Gastroesophageal sphincter (tissue), 4 donors: ENCODE results near the gene PIGP. TPM values are rescaled to one million over a fixed set of nuclear protein-coding genes. Genes with fewer than 3 reads are reported as not detected.

Source experiments
- ATAC-seq: fragments of 150-250 bp; one replicate; pipeline ENCODE4 v1.9.1; 2016; ENCODE audit warnings: mild to moderate bottlenecking, moderate library complexity
- H3K27ac ChIP-seq, 4 donors: fragments of 200-600 bp; sonication (generic) in 3 of 4; 1 replicate in 3 of 4; 2 replicates in 1 of 4; pipeline ENCODE4 v1.5.1; 2016 to 2019
- H3K27me3 ChIP-seq: fragments of 200-600 bp; sonication (generic); one replicate; pipeline ENCODE4 v1.5.1; 2019
- H3K36me3 ChIP-seq, 2 donors: fragments of 200-600 bp; sonication (generic); one replicate each; pipeline ENCODE4 v1.5.1; 2019; ENCODE audit warnings: control low read depth in 1 of 2
- H3K4me1 ChIP-seq, 3 donors: fragments of 200-600 bp; sonication (generic); 1 replicate in 2 of 3; 2 replicates in 1 of 3; pipeline ENCODE4 v1.5.1; 2016 to 2019; ENCODE audit warnings: control low read depth in 2 of 3
- H3K4me3 ChIP-seq, 2 donors: fragments of 200-600 bp; sonication (generic); one replicate each; pipeline ENCODE4 v1.5.1; 2019; ENCODE audit warnings: mild to moderate bottlenecking in 1 of 2, moderate library complexity in 1 of 2
- H3K9me3 ChIP-seq, 3 donors: fragments of 200-600 bp; sonication (generic); one replicate each; pipeline ENCODE4 v1.5.1; 2017 to 2019; ENCODE audit warnings: control low read depth in 2 of 3
- CTCF ChIP-seq, 4 experiments: fragments of 200-600 bp in 2 of 4; fragments of 450-650 bp in 2 of 4; sonication (generic) in 1 of 4; IDR thresholded peaks; one replicate each; pipeline ENCODE4 v1.5.1; 2017 to 2019; ENCODE audit warnings: antibody characterized with exemption in 4 of 4, mild to moderate bottlenecking in 2 of 4, moderate library complexity in 2 of 4
- EP300 ChIP-seq: sonication (generic); formaldehyde crosslinking; IDR thresholded peaks from one replicate; pipeline ENCODE4 v1.6.1; 2017; ENCODE audit warnings: antibody characterized with exemption, mild to moderate bottlenecking
- POLR2A ChIP-seq, 2 donors: fragments of 450-650 bp; IDR thresholded peaks; one replicate each; pipeline ENCODE4 v1.6.1; 2017; ENCODE audit warnings: antibody characterized with exemption in 2 of 2, mild to moderate bottlenecking in 2 of 2, moderate library complexity in 1 of 2
- POLR2AphosphoS5 ChIP-seq: sonication (generic); formaldehyde crosslinking; IDR thresholded peaks from one replicate; pipeline ENCODE4 v1.6.1; 2017; ENCODE audit warnings: antibody characterized with exemption
- WGBS, 2 donors: methylation state at CpG; one replicate each; pipeline ENCODE4 v1.1.5; 2018; ENCODE audit warnings: low coverage in 1 of 2; 5-methylcytosine and 5-hydroxymethylcytosine counted together
- total RNA-seq, 4 donors: library from RNA; depleted of rRNA; stranded (reverse); fragments of >200 nt; gene quantifications; one replicate each; pipeline ENCODE4 v1.1.0, GENCODE V29; 2016

Gene PIGP
- total RNA-seq, 4 donors from 2014 or later: 20.7 to 32.1 (median 24.0) TPM

GRCh38 chr21:37045556-37045955, 27.3 kb downstream of the PIGP start:
- H3K27ac ChIP-seq: no peak overlapping the region
- H3K4me1 ChIP-seq: no peaks in the 10 kb centered on the region
- H3K4me3 ChIP-seq: no peak overlapping the region
- ATAC-seq: no peak
- no peaks in the 10 kb centered on the region for H3K36me3 ChIP-seq
- 65 to 69% methylated on average over 2 to 6 of the region's 6 CpGs for WGBS, 2 donors
- peaks cover 13% of the 10 kb centered on the region for H3K27me3 ChIP-seq
- no peak for TF ChIP-seq CTCF (IDR thresholded peaks at IDR 0.05)
- no peak for TF ChIP-seq POLR2AphosphoS5
- TF ChIP-seq POLR2A (IDR thresholded peaks at IDR 0.05): no peak
- no peak for TF ChIP-seq EP300
- H3K9me3 ChIP-seq: no peaks in the 10 kb centered on the region

DNA sequence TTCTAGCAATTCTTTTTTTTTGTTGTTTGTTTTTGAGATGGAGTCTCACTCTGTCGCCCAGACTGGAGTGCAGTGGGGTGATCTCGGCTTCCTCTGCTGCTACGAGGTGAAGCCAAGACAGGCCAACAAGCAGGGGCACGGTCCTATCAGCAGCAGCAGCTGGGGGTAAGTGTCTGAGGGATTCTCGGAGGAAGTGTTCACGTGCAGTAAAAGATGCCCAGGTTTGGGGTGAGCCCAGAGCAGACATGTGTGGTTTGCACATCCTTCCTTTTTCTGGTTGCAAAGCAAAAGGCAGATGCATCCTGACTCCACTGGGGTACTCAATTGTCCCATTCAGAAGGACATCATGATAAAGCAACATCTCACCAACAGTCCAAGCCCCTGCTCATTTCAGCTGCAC, 27.7 kb downstream of the PIGP start:
- WGBS, 2 donors: 57 to 96% methylated on average over 2 to 4 of the region's 6 CpGs
- Histone ChIP-seq H3K4me3 (no peak overlapping the region), H3K36me3 (no peaks in the 10 kb centered on the region), H3K9me3 (no peaks in the 10 kb centered on the region), H3K4me1 (no peaks in the 10 kb centered on the region), H3K27me3 (peaks cover 13% of the 10 kb centered on the region), H3K27ac (no peak overlapping the region)
- no peak for ATAC-seq
- no peak for TF ChIP-seq CTCF (IDR thresholded peaks at IDR 0.05)
- no peak for TF ChIP-seq EP300
- TF ChIP-seq POLR2AphosphoS5: no peak
- TF ChIP-seq POLR2A (IDR thresholded peaks at IDR 0.05): no peak

- Histone ChIP-seq H3K4me3 (no peak overlapping the region), H3K36me3 (no peaks in the 10 kb centered on the region), H3K9me3 (no peaks in the 10 kb centered on the region), H3K27me3 (peaks cover 13% of the 10 kb centered on the region), H3K27ac (no peak overlapping the region), H3K4me1 (no peaks in the 10 kb centered on the region)
- no peak for ATAC-seq
- 80 to 92% methylated on average over 2 of the region's 3 CpGs for WGBS, 2 donors
- TF ChIP-seq POLR2AphosphoS5 (no peak), POLR2A (IDR thresholded peaks at IDR 0.05) (no peak), CTCF (IDR thresholded peaks at IDR 0.05) (no peak), EP300 (no peak)
Measured at GRCh38 chr21:37044643-37045042, 28.2 kb downstream of the PIGP start.

- H3K36me3 ChIP-seq: no peaks in the 10 kb centered on the region
- H3K4me3 ChIP-seq: no peak overlapping the region
- no peak for ATAC-seq
- no peaks in the 10 kb centered on the region for H3K4me1 ChIP-seq
- TF ChIP-seq POLR2A (IDR thresholded peaks at IDR 0.05) (no peak), EP300 (no peak), POLR2AphosphoS5 (no peak)
- H3K9me3 ChIP-seq: no peaks in the 10 kb centered on the region
- peaks cover 13% of the 10 kb centered on the region for H3K27me3 ChIP-seq
- no peak overlapping the region for H3K27ac ChIP-seq
- WGBS, 2 donors: 84 to 96% methylated on average over 2 to 6 of the region's 6 CpGs
Measured at GRCh38 chr21:37043818-37044217, 29.1 kb downstream of the PIGP start.

GRCh38 chr21:37041706-37042271, 31.1 kb downstream of the PIGP start:
- Histone ChIP-seq H3K27me3 (peaks cover 5% of the 10 kb centered on the region), H3K27ac (no peak overlapping the region), H3K36me3 (no peaks in the 10 kb centered on the region), H3K4me3 (no peak overlapping the region), H3K9me3 (no peaks in the 10 kb centered on the region), H3K4me1 (no peaks in the 10 kb centered on the region)
- ATAC-seq: no peak
- TF ChIP-seq POLR2AphosphoS5 (no peak), POLR2A (IDR thresholded peaks at IDR 0.05) (no peak), EP300 (no peak), CTCF (IDR thresholded peaks at IDR 0.05) (no peak)
- WGBS, 2 donors: 100% methylated on average over 2 of the region's 4 CpGs; no CpG with 5 or more reads in 1 of the 2 donors
